Measurements from ENCODE around the gene RNF13.

RNF13 gene

DNA sequence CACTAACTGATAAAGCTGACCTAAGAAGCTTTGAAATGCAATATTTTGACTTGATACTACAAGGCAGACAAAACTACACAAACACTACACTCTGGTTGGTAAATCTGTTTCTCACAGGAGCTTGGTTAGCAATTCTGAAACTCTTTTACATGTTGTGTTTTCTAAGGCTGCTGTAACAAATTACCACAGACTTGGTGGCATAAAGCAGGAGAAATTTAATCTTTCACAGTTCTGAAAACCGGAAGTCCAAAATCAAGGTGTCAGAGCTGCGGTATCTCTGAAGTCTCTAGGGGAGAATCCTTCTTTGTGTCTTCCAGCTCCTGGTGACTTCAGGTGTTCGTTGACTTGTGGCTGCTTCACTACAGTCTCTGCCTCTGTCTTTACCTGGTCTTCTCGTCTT, 170.6 kb downstream of the RNF13 start:
- no peaks in the 10 kb centered on the region for H4K20me1 ChIP-seq (ENCODE audit: insufficient read depth, low read length)
- H3K4me3 ChIP-seq (ENCODE audit: low read length): no peak overlapping the region
- H3K9me2 ChIP-seq (replicated peaks; ENCODE audit: insufficient read depth, low read length): no peaks in the 10 kb centered on the region
- H3K9me3 ChIP-seq (replicated peaks; ENCODE audit: insufficient read depth, low read length): no peaks in the 10 kb centered on the region
- TF ChIP-seq EZH2phosphoT487 (IDR thresholded peaks at IDR 0.05; ENCODE audit: low read length): no peak
- no peak for TF ChIP-seq CTCF (IDR thresholded peaks at IDR 0.05; ENCODE audit: low read length)
- no peak for TF ChIP-seq EZH2 (optimal IDR thresholded peaks at IDR 0.05; ENCODE audit: low read depth, low read length)
- no peaks in the 10 kb centered on the region for H3K27me3 ChIP-seq (replicated peaks; ENCODE audit: insufficient read depth, low read length)
- H3F3A ChIP-seq (ENCODE audit: insufficient read depth, low read length): no peaks in the 10 kb centered on the region
- H3K36me3 ChIP-seq (replicated peaks; ENCODE audit: insufficient read depth, low read length): no peaks in the 10 kb centered on the region
- no peak overlapping the region for H3K27ac ChIP-seq (ENCODE audit: low read length)
- no peak overlapping the region for H3K9ac ChIP-seq (ENCODE audit: low read length)
- H3K4me1 ChIP-seq (ENCODE audit: low read length): no peaks in the 10 kb centered on the region
- no peak overlapping the region for H2AFZ ChIP-seq (ENCODE audit: low read length)
- DNase-seq: no peak
- H3K79me2 ChIP-seq (ENCODE audit: low read length): no peaks in the 10 kb centered on the region
- no peak overlapping the region for H3K4me2 ChIP-seq (ENCODE audit: low read depth, low read length)

GRCh38 chr3:149989307-149989706, 176.3 kb downstream of the RNF13 start:
- no peak overlapping the region for H3K9ac ChIP-seq (ENCODE audit: low read length)
- H3K4me3 ChIP-seq (ENCODE audit: low read length): no peak overlapping the region
- H3K4me1 ChIP-seq (ENCODE audit: low read length): no peaks in the 10 kb centered on the region
- no peak overlapping the region for H2AFZ ChIP-seq (ENCODE audit: low read length)
- no peaks in the 10 kb centered on the region for H4K20me1 ChIP-seq (ENCODE audit: insufficient read depth, low read length)
- DNase-seq: no peak
- TF ChIP-seq CTCF (IDR thresholded peaks at IDR 0.05; ENCODE audit: low read length) (no peak), EZH2 (optimal IDR thresholded peaks at IDR 0.05; ENCODE audit: low read depth, low read length) (no peak), EZH2phosphoT487 (IDR thresholded peaks at IDR 0.05; ENCODE audit: low read length) (no peak)
- H3K27me3 ChIP-seq (replicated peaks; ENCODE audit: insufficient read depth, low read length): no peaks in the 10 kb centered on the region
- no peaks in the 10 kb centered on the region for H3K79me2 ChIP-seq (ENCODE audit: low read length)
- H3K9me3 ChIP-seq (replicated peaks; ENCODE audit: insufficient read depth, low read length): no peaks in the 10 kb centered on the region
- no peaks in the 10 kb centered on the region for H3F3A ChIP-seq (ENCODE audit: insufficient read depth, low read length)
- H3K27ac ChIP-seq (ENCODE audit: low read length): no peak overlapping the region
- H3K36me3 ChIP-seq (replicated peaks; ENCODE audit: insufficient read depth, low read length): no peaks in the 10 kb centered on the region
- no peaks in the 10 kb centered on the region for H3K9me2 ChIP-seq (replicated peaks; ENCODE audit: insufficient read depth, low read length)
- H3K4me2 ChIP-seq (ENCODE audit: low read depth, low read length): no peak overlapping the region

- H3K4me3 ChIP-seq (ENCODE audit: low read length): no peak overlapping the region
- no peaks in the 10 kb centered on the region for H3K36me3 ChIP-seq (replicated peaks; ENCODE audit: insufficient read depth, low read length)
- H3K79me2 ChIP-seq (ENCODE audit: low read length): no peaks in the 10 kb centered on the region
- no peaks in the 10 kb centered on the region for H3K9me3 ChIP-seq (replicated peaks; ENCODE audit: insufficient read depth, low read length)
- no peaks in the 10 kb centered on the region for H3F3A ChIP-seq (ENCODE audit: insufficient read depth, low read length)
- no peak overlapping the region for H3K4me2 ChIP-seq (ENCODE audit: low read depth, low read length)
- H3K27me3 ChIP-seq (replicated peaks; ENCODE audit: insufficient read depth, low read length): no peaks in the 10 kb centered on the region
- no peak overlapping the region for H2AFZ ChIP-seq (ENCODE audit: low read length)
- H3K4me1 ChIP-seq (ENCODE audit: low read length): no peaks in the 10 kb centered on the region
- TF ChIP-seq EZH2phosphoT487 (IDR thresholded peaks at IDR 0.05; ENCODE audit: low read length) (no peak), CTCF (IDR thresholded peaks at IDR 0.05; ENCODE audit: low read length) (no peak), EZH2 (optimal IDR thresholded peaks at IDR 0.05; ENCODE audit: low read depth, low read length) (no peak)
- H3K9me2 ChIP-seq (replicated peaks; ENCODE audit: insufficient read depth, low read length): no peaks in the 10 kb centered on the region
- H4K20me1 ChIP-seq (ENCODE audit: insufficient read depth, low read length): no peaks in the 10 kb centered on the region
- no peak overlapping the region for H3K9ac ChIP-seq (ENCODE audit: low read length)
- no peak overlapping the region for H3K27ac ChIP-seq (ENCODE audit: low read length)
- no peak for DNase-seq
Measured at GRCh38 chr3:149990423-149990948, 177.5 kb downstream of the RNF13 start.

All from MM.1S (cell line).